HG02885 (cell line): ENCODE measurements around the gene E2F1.
"Not testable (repeated sequence)": the region's sequence is repeated elsewhere in the genome, so short reads cannot be mapped to it uniquely, and the experiment has no call there.

ENCODE experiments used
- ATAC-seq: cut with Tn5 transposase; IDR thresholded peaks from one replicate; pipeline ENCODE4 v1.9.1; 2021; ENCODE audit warnings: mild to moderate bottlenecking; ENCODE audit not compliant: unreplicated experiment, poor library complexity

Gene E2F1

GRCh38 chr20:33646959-33647602 is 39.1 kb downstream of the E2F1 start:
- not testable (repeated sequence) for ATAC-seq

GRCh38 chr20:33646191-33646590 is 40.0 kb downstream of the E2F1 start:
- no peak for ATAC-seq

GRCh38 chr20:33645396-33645795 is 40.8 kb downstream of the E2F1 start:
- ATAC-seq, result no peak

GRCh38 chr20:33645072-33645358 is 41.2 kb downstream of the E2F1 start:
- no peak for ATAC-seq

- ATAC-seq, result no peak
Measured at GRCh38 chr20:33644313-33645071, 41.7 kb downstream of the E2F1 start.

- ATAC-seq, result no peak
Measured at GRCh38 chr20:33640287-33640686, 45.9 kb downstream of the E2F1 start.

GRCh38 chr20:33636776-33637175 is 49.4 kb downstream of the E2F1 start:
- no peak for ATAC-seq

GRCh38 chr20:33635341-33635740 is 50.8 kb downstream of the E2F1 start:
- ATAC-seq, result no peak

GRCh38 chr20:33631910-33632309 is 54.3 kb downstream of the E2F1 start:
- not testable (repeated sequence) for ATAC-seq

- no peak for ATAC-seq
Measured at GRCh38 chr20:33630507-33630906, 55.7 kb downstream of the E2F1 start.

- no peak for ATAC-seq
Measured at GRCh38 chr20:33629979-33630378, 56.2 kb downstream of the E2F1 start.

- no peak for ATAC-seq
Measured at GRCh38 chr20:33629533-33629932, 56.7 kb downstream of the E2F1 start.

- no peak for ATAC-seq
Measured at GRCh38 chr20:33627577-33628216, 58.5 kb downstream of the E2F1 start.

- ATAC-seq, result no peak
Measured at GRCh38 chr20:33626190-33626589, 60.0 kb downstream of the E2F1 start.
